Duodenal mucosa (tissue), 2 donors: ENCODE results near the gene CD164L2.

Experiments used
- H3K27ac ChIP-seq: one replicate; pipeline ENCODE4 v1.7.0; 2013; ENCODE audit warnings: low read depth, low read length
- H3K27me3 ChIP-seq, 2 donors: one replicate each; pipeline ENCODE4 v1.7.0; 2013; ENCODE audit warnings: low read length in 2 of 2, control low read depth in 1 of 2; ENCODE audit not compliant: insufficient read depth in 2 of 2, control insufficient read depth in 1 of 2
- H3K36me3 ChIP-seq, 2 donors: one replicate each; pipeline ENCODE4 v1.7.0; 2013; ENCODE audit warnings: low read length in 2 of 2, control low read depth in 1 of 2; ENCODE audit not compliant: insufficient read depth in 2 of 2, control insufficient read depth in 1 of 2
- H3K4me1 ChIP-seq, 2 donors: one replicate each; pipeline ENCODE4 v1.7.0; 2013; ENCODE audit warnings: low read length in 2 of 2, control low read depth in 1 of 2; ENCODE audit not compliant: insufficient read depth in 2 of 2, control insufficient read depth in 1 of 2
- H3K4me3 ChIP-seq, 2 donors: one replicate each; pipeline ENCODE4 v1.7.0; 2013; ENCODE audit warnings: low read length in 2 of 2, low read depth in 1 of 2
- H3K9ac ChIP-seq, 2 donors: one replicate each; pipeline ENCODE4 v1.7.0; 2013; ENCODE audit warnings: low read length in 2 of 2, low read depth in 1 of 2
- H3K9me3 ChIP-seq, 2 donors: one replicate each; pipeline ENCODE4 v1.7.0; 2013; ENCODE audit warnings: low read length in 2 of 2, control low read depth in 1 of 2; ENCODE audit not compliant: control insufficient read depth in 1 of 2

The CD164L2 gene

GRCh38 chr1:27364696-27365371 lies 18.3 kb downstream of the CD164L2 start:
- H3K4me3 ChIP-seq = peak overlapping the region; percentile 69 to 71

GRCh38 chr1:27363766-27364695 lies 19.1 kb downstream of the CD164L2 start:
- Histone ChIP-seq H3K27ac (no peak overlapping the region), H3K9me3 (no peaks in the 10 kb centered on the region), H3K36me3 (peaks cover 0 to 14% of the 10 kb centered on the region in 2 donors), H3K9ac (no peak overlapping the region), H3K27me3 (no peaks in the 10 kb centered on the region), H3K4me1 (peaks cover 22 to 27% of the 10 kb centered on the region in 2 donors), H3K4me3 (no peak overlapping the region)

More at GRCh38 chr1:27364696-27365371, 18.3 kb downstream of the CD164L2 start:
- Histone ChIP-seq H3K4me1 (peaks cover 20 to 28% of the 10 kb centered on the region in 2 donors), H3K27me3 (no peaks in the 10 kb centered on the region), H3K27ac (peak overlapping the region; percentile 54), H3K9ac (peak overlapping the region; percentile 36 to 70), H3K9me3 (no peaks in the 10 kb centered on the region), H3K36me3 (peaks cover 0 to 14% of the 10 kb centered on the region in 2 donors)

GRCh38 chr1:27361553-27361952 lies 21.6 kb downstream of the CD164L2 start:
- Histone ChIP-seq H3K27me3 (no peaks in the 10 kb centered on the region), H3K36me3 (peaks cover 0 to 14% of the 10 kb centered on the region in 2 donors), H3K9ac (no peak overlapping the region), H3K4me1 (peaks cover 22 to 27% of the 10 kb centered on the region in 2 donors), H3K4me3 (no peak overlapping the region), H3K9me3 (no peaks in the 10 kb centered on the region), H3K27ac (no peak overlapping the region)

- peaks cover 0 to 16% of the 10 kb centered on the region in 2 donors for H3K36me3 ChIP-seq
- no peak overlapping the region for H3K27ac ChIP-seq
- H3K4me3 ChIP-seq = peak overlapping the region in 1 of 2 donors; percentile 54
- no peaks in the 10 kb centered on the region for H3K27me3 ChIP-seq
- peaks cover 23 to 27% of the 10 kb centered on the region in 2 donors for H3K4me1 ChIP-seq
- no peaks in the 10 kb centered on the region for H3K9me3 ChIP-seq
- no peak overlapping the region for H3K9ac ChIP-seq
These were observed 22.1 kb downstream of the CD164L2 start for GRCh38 chr1:27361044-27361402.

- Histone ChIP-seq H3K9ac (peak overlapping the region in 1 of 2 donors; percentile 43), H3K4me3 (peak overlapping the region; percentile 51 to 54), H3K27me3 (no peaks in the 10 kb centered on the region), H3K36me3 (peaks cover 0 to 22% of the 10 kb centered on the region in 2 donors), H3K27ac (no peak overlapping the region), H3K9me3 (no peaks in the 10 kb centered on the region), H3K4me1 (peaks cover 23 to 27% of the 10 kb centered on the region in 2 donors)
These were observed 22.7 kb downstream of the CD164L2 start for GRCh38 chr1:27360159-27361043.

GRCh38 chr1:27359822-27360158 lies 23.3 kb downstream of the CD164L2 start:
- Histone ChIP-seq H3K9me3 (no peaks in the 10 kb centered on the region), H3K9ac (peak overlapping the region in 1 of 2 donors; percentile 43), H3K36me3 (peaks cover 0 to 22% of the 10 kb centered on the region in 2 donors), H3K27ac (no peak overlapping the region), H3K4me3 (peak overlapping the region; percentile 51 to 54), H3K27me3 (no peaks in the 10 kb centered on the region), H3K4me1 (peaks cover 18 to 22% of the 10 kb centered on the region in 2 donors)

- Histone ChIP-seq H3K27ac (no peak overlapping the region), H3K4me1 (peaks cover 15 to 17% of the 10 kb centered on the region in 2 donors), H3K9me3 (no peaks in the 10 kb centered on the region), H3K9ac (no peak overlapping the region), H3K36me3 (peaks cover 0 to 22% of the 10 kb centered on the region in 2 donors), H3K4me3 (no peak overlapping the region), H3K27me3 (no peaks in the 10 kb centered on the region)
These were observed 24.2 kb downstream of the CD164L2 start for GRCh38 chr1:27358928-27359313.

- no peak overlapping the region for H3K4me3 ChIP-seq
- H3K36me3 ChIP-seq = peaks cover 0 to 20% of the 10 kb centered on the region in 2 donors
- H3K27me3 ChIP-seq = no peaks in the 10 kb centered on the region
- H3K9ac ChIP-seq = no peak overlapping the region
- peaks cover 15 to 17% of the 10 kb centered on the region in 2 donors for H3K4me1 ChIP-seq
- H3K27ac ChIP-seq = no peak overlapping the region
- H3K9me3 ChIP-seq = no peaks in the 10 kb centered on the region
These were observed 24.9 kb downstream of the CD164L2 start for GRCh38 chr1:27358038-27358927.
